K562 (cell line): ENCODE results near the gene CD48. TPM values are rescaled to one million over a fixed set of nuclear protein-coding genes. Genes with fewer than 3 reads are reported as not detected.

Experiments
- BRD4 ChIP-seq: fragments of 200-600 bp; sonication (generic); IDR thresholded peaks from 2 replicates; pipeline ENCODE4 v1.6.1; 2017; ENCODE audit warnings: inconsistent platforms
- ERF ChIP-seq: fragments of 450-650 bp; formaldehyde crosslinking; IDR thresholded peaks from 2 replicates; pipeline ENCODE4 v1.4.0; 2020; ENCODE audit warnings: mild to moderate bottlenecking, mixed read lengths
- ESRRB ChIP-seq: fragments of 250-450 bp; sonication (Bioruptor Pico); IDR thresholded peaks from 2 replicates; pipeline ENCODE4 v1.5.0; 2020; ENCODE audit warnings: mild to moderate bottlenecking, moderate library complexity, borderline replicate concordance
- NEUROD1 ChIP-seq: fragments of 150-350 bp; IDR thresholded peaks from 2 replicates; pipeline ENCODE4 v1.6.1; 2014; ENCODE audit warnings: borderline replicate concordance, low read length, low read depth; ENCODE audit not compliant: partially characterized antibody
- NFATC3 ChIP-seq: fragments of 450-650 bp; IDR thresholded peaks from 2 replicates; pipeline ENCODE4 v1.6.1; 2017; ENCODE audit warnings: mild to moderate bottlenecking
- WHSC1 ChIP-seq: IDR thresholded peaks from one replicate; pipeline ENCODE4 v1.6.1; 2012; ENCODE audit warnings: low read length, control low read depth, inconsistent platforms
- ZNF23 ChIP-seq: fragments of 250-450 bp; sonication (Bioruptor Pico); IDR thresholded peaks from 2 replicates; pipeline ENCODE4 v1.4.0; 2020; ENCODE audit warnings: mild to moderate bottlenecking
- polyA plus RNA-seq, 8 experiments: library from polyadenylated mRNA; depleted of rRNA in 4 of 8; stranded (reverse) in 5 of 8; unstranded in 3 of 8; fragments of >200 nt; fragmentation: Nextera tagmentation in 2 of 8; fragmentation: Illumina TruSeq in 1 of 8; extraction: Ambion mirVana in 2 of 8; extraction: Trizol in 1 of 8; gene quantifications; 2 replicates each; pipeline versions ENCODE4 v1.2.1 to v1.2.3, GENCODE V29; 2011 to 2014; ENCODE audit warnings: inconsistent platforms in 1 of 8, missing spikeins in 1 of 8
- total RNA-seq, 7 experiments: library from RNA; depleted of rRNA in 6 of 7; stranded (reverse); fragments of >200 nt in 6 of 7; fragmentation: Illumina TruSeq in 2 of 7; extraction: Trizol in 2 of 7; gene quantifications; 2 replicates each; pipeline versions ENCODE4 v1.2.1 to v1.2.3, GENCODE V29; 2011 to 2021; ENCODE audit warnings: low replicate concordance in 1 of 7
- TF ChIP-seq, protein P1 (sequence below): sonication (generic); formaldehyde crosslinking; IDR thresholded peaks from 2 replicates; pipeline ENCODE4 v1.8.1; 2023; ENCODE audit warnings: mild to moderate bottlenecking, missing genetic modification reagents, moderate library complexity
- TF ChIP-seq, protein P2 (sequence below): fragments of 450-650 bp; IDR thresholded peaks from 2 replicates; pipeline ENCODE4 v1.6.1; 2016; ENCODE audit warnings: low read depth
- TF ChIP-seq, protein P3 (sequence below): fragments of 450-650 bp; IDR thresholded peaks from 2 replicates; pipeline ENCODE4 v1.6.1; 2017; ENCODE audit warnings: mild to moderate bottlenecking, moderate library complexity

CD48 gene
- total and polyA plus RNA-seq, 9 of the 15 experiments (the other 6 are each of a cell fraction or from before 2014, with no cell fraction given) = 0.10 to 0.42 (median 0.29) TPM; not detected in 3

DNA sequence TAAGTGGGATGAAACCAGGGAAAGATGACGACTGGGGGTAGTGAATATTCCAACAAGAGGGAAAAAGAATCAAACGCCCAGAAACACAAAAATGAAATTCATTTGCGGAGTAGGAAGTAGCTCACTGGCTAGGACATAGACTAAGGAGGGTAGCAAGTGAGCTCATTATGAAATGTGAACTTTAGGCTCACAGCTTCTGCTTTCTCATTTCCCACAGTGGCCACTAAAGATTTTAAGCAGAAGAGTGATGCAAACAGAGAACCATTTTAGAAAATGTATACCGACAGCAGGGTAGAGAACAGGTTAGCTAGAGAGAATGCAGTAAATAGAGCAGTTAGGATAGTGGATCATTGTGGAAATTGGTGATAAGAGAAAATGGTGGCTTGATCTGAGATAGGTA is 3.5 kb downstream of the CD48 start (continued):
- TF ChIP-seq, protein P1, sequence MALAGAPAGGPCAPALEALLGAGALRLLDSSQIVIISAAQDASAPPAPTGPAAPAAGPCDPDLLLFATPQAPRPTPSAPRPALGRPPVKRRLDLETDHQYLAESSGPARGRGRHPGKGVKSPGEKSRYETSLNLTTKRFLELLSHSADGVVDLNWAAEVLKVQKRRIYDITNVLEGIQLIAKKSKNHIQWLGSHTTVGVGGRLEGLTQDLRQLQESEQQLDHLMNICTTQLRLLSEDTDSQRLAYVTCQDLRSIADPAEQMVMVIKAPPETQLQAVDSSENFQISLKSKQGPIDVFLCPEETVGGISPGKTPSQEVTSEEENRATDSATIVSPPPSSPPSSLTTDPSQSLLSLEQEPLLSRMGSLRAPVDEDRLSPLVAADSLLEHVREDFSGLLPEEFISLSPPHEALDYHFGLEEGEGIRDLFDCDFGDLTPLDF (CRISPR knock-in tag) = no peak
- no peak for TF ChIP-seq ESRRB (CRISPR knock-in tag)
- TF ChIP-seq NFATC3 = no peak
- TF ChIP-seq WHSC1 = no peak
- no peak for TF ChIP-seq ERF (CRISPR knock-in tag)
- TF ChIP-seq NEUROD1 = no peak
- TF ChIP-seq, protein P2, sequence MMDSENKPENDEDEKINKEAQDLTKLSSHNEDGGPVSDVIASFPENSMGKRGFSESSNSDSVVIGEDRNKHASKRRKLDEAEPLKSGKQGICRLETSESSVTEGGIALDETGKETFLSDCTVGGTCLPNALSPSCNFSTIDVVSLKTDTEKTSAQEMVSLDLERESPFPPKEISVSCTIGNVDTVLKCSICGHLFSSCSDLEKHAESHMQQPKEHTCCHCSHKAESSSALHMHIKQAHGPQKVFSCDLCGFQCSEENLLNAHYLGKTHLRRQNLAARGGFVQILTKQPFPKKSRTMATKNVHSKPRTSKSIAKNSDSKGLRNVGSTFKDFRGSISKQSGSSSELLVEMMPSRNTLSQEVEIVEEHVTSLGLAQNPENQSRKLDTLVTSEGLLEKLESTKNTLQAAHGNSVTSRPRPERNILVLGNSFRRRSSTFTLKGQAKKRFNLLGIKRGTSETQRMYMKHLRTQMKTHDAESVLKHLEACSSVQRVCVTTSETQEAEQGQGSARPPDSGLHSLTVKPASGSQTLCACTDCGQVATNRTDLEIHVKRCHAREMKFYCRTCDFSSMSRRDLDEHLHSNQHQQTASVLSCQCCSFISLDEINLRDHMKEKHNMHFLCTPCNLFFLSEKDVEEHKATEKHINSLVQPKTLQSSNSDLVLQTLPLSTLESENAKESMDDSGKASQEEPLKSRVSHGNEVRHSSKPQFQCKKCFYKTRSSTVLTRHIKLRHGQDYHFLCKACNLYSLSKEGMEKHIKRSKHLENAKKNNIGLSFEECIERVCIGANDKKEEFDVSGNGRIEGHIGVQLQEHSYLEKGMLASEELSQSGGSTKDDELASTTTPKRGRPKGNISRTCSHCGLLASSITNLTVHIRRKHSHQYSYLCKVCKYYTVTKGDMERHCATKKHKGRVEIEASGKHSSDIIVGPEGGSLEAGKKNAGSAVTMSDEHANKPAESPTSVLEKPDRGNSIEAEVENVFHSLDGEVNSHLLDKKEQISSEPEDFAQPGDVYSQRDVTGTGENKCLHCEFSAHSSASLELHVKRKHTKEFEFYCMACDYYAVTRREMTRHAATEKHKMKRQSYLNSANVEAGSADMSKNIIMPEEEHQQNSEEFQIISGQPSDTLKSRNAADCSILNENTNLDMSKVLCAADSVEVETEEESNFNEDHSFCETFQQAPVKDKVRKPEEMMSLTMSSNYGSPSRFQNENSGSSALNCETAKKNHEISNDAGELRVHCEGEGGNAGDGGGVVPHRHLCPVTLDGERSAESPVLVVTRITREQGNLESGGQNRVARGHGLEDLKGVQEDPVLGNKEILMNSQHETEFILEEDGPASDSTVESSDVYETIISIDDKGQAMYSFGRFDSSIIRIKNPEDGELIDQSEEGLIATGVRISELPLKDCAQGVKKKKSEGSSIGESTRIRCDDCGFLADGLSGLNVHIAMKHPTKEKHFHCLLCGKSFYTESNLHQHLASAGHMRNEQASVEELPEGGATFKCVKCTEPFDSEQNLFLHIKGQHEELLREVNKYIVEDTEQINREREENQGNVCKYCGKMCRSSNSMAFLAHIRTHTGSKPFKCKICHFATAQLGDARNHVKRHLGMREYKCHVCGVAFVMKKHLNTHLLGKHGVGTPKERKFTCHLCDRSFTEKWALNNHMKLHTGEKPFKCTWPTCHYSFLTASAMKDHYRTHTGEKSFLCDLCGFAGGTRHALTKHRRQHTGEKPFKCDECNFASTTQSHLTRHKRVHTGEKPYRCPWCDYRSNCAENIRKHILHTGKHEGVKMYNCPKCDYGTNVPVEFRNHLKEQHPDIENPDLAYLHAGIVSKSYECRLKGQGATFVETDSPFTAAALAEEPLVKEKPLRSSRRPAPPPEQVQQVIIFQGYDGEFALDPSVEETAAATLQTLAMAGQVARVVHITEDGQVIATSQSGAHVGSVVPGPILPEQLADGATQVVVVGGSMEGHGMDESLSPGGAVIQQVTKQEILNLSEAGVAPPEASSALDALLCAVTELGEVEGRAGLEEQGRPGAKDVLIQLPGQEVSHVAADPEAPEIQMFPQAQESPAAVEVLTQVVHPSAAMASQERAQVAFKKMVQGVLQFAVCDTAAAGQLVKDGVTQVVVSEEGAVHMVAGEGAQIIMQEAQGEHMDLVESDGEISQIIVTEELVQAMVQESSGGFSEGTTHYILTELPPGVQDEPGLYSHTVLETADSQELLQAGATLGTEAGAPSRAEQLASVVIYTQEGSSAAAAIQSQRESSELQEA = no peak
- TF ChIP-seq ZNF23 (CRISPR knock-in tag) = no peak
- TF ChIP-seq BRD4 = no peak
- TF ChIP-seq, protein P3, sequence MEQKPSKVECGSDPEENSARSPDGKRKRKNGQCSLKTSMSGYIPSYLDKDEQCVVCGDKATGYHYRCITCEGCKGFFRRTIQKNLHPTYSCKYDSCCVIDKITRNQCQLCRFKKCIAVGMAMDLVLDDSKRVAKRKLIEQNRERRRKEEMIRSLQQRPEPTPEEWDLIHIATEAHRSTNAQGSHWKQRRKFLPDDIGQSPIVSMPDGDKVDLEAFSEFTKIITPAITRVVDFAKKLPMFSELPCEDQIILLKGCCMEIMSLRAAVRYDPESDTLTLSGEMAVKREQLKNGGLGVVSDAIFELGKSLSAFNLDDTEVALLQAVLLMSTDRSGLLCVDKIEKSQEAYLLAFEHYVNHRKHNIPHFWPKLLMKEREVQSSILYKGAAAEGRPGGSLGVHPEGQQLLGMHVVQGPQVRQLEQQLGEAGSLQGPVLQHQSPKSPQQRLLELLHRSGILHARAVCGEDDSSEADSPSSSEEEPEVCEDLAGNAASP = no peak
- TF ChIP-seq, all 486 proteins: peak for 0
